Measurements from ENCODE around the gene CCDC57.

CCDC57 gene

GRCh38 chr17:82088838-82089722 is 123.6 kb downstream of the CCDC57 start:
- DNase-seq = no peak

DNA sequence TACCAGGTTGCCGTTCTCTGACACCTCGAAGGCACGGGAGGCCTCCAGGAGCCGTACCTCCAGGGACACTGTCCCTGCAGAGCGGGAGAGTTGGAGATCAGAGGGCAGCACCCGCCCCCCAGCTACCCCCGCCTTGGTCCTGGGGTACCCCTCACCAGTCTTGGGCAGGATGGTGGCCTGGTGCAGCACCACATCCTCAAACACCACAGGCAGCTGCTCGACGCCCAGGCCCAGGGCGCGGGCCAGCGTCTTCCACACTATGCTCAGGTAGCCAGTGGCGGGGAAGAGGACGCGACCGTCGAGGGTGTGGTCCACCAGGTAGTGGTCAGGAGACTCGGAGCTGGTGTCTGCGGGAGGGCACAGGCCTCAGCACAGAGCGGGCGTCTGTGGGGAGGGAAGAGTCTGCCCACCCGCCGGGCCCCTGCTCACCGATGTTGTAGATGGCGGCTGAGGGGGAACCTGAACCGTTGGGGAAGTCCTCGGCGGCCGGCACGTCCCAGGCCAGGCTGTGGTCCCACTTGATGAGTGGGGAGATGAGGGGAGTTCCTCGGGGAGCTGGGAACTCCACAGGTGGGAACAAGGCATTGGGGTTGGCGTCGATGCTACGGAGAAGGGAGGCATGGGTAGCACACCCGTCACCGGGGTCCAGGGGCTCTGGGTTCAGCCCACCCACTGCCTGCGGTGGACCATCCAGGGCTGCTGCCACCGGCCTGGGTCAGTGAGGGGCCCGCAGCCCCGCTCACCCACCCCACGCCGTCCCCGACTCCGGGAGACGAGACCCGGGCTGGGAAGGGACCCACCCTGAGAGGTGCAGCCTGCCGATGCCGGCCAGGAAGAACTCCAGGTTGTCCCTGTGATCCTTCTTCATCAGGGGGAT is 124.4 kb downstream of the CCDC57 start:
- DNase-seq = no peak

- no peak for DNase-seq
Measured at GRCh38 chr17:82086941-82087906, 125.4 kb downstream of the CCDC57 start.

- no peak for DNase-seq
Measured at GRCh38 chr17:82085931-82086764, 126.5 kb downstream of the CCDC57 start.

- no peak for DNase-seq
Measured at GRCh38 chr17:82085031-82085861, 127.4 kb downstream of the CCDC57 start.

DNA sequence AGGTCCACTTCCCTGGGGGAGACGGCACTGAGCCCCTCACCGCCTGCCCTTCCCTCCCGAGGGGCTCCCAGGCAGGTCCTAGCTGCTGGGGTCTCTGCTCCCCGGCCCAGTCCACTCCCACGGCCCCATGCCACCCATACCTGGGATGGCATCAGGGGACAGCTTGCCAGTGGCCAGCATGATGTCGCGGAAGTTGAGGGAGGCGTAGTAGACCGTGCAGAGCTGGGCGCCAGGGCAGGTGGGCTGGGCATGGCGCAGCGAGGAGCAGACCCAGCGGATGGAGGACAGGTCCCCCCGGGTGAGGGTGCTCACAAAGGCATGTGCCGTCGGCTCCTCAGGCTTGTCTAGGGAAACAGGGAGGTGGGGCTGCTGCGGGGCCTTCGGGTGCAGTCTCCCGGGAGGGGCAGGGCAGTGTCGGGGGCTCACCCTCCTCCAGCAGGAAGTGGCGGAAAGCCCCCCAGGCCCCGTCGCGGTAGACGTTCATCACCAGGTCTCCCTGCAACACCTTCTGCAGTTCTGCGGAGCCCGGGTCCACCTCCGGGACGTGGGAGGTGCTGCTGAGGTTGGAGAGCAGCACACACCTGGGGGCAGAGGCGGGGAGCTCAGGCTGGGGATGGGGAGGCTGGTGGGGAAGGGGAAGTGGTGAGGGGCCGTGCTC is 128.1 kb downstream of the CCDC57 start:
- DNase-seq = no peak

DNA sequence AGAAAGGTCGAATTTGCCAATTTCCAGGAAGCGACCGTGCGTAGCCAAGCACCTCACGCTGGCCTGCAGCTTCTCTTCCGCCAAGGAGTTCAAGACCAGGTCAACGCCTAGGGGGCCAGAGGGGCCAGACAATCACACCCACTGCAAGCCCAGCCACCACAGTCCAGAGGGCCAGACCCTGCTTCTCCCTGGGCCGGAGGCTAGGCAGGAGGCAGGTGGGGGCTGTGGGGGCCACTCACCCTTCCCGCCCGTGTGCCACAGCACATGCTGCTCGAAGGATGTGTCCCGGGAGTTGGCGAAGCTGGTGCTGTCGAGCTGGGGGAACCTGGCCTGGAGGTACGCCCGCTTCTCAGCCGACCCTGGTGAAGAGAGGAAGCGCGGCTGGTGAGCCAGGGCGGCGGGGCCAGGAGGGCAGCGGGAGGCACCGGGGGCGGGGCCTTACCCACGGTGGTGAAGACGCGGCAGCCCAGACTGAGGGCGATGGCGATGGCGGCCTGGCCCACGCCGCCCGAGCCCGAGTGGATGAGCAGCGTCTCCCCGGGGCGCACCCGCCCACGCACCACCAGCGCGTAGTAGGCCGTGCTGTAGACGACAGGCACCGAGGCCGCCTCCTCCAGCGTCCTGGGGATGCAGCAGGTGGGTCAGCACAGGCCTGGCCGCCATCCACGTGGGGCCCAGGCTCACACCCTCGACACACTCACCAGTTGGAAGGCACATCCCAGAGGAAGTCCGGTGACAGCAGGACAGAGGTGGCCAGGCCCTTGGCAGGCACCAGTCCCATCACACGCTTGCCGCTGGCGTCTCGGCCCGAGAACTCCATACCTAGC is 128.9 kb downstream of the CCDC57 start:
- no peak for DNase-seq

GRCh38 chr17:82083009-82083408 is 129.6 kb downstream of the CCDC57 start:
- DNase-seq = no peak

DNA sequence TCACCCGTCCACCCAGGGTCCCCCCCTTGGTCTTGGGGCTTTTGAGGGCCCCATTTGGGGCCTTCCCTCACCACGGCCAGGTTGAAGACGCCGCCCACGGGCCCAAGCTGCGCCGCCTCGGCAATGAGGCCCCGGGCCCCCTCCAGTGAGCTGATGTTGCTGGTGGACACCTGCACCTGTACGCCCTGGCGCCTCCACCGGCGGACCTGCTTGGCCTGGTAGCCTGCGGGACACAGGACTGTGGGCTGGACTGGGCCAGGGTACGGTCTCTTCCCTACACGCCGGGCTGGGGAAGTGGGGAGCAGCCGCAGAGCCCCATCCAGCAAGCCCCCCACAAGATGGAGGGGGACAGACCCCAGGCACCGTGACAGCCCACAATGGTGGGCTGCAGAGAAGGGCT is 130.2 kb downstream of the CCDC57 start:
- no peak for DNase-seq

DNA sequence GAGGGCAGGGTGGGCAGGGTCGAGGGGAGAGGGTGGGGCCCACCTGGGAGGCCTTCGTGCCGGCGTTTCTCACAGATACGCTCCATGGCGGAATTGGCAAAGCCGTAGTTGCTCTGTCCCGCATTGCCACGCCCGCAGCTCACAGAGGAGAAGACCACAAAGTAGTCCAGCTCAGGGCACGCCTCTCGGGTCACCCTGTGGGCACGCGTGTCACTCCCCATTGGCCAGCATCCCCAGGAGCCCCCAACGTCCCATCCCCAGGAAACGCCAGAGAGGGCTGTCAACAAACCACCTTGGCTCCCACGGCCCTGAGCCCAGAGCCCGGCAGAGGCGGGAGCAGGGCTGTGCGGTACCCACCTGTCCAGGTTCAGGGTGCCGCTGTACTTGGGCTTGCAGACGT is 130.7 kb downstream of the CCDC57 start:
- no peak for DNase-seq

DNA sequence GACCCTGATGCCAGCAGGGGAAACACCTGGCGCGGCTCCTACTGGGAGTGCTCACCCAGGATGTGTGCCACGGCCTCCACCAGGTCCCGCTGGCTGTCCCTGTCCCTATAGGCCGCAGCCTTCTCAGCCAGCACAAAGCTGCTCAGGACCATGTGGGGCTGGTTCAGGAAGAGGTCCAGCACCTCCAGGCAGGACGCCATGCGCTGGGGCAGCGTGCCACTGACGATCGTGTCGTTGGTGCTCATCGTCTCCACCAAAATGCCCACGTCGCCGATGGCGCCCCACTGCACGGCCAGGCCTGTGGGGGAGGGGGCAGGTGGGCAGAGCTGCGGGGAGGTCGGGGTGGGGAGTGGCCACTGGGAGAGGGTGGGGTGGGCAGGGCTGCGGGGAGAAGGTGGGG is 131.1 kb downstream of the CCDC57 start:
- no peak for DNase-seq

- DNase-seq = no peak
Measured at GRCh38 chr17:82080789-82081464, 131.7 kb downstream of the CCDC57 start.

GRCh38 chr17:82080048-82080788 is 132.4 kb downstream of the CCDC57 start:
- no peak for DNase-seq

DNA sequence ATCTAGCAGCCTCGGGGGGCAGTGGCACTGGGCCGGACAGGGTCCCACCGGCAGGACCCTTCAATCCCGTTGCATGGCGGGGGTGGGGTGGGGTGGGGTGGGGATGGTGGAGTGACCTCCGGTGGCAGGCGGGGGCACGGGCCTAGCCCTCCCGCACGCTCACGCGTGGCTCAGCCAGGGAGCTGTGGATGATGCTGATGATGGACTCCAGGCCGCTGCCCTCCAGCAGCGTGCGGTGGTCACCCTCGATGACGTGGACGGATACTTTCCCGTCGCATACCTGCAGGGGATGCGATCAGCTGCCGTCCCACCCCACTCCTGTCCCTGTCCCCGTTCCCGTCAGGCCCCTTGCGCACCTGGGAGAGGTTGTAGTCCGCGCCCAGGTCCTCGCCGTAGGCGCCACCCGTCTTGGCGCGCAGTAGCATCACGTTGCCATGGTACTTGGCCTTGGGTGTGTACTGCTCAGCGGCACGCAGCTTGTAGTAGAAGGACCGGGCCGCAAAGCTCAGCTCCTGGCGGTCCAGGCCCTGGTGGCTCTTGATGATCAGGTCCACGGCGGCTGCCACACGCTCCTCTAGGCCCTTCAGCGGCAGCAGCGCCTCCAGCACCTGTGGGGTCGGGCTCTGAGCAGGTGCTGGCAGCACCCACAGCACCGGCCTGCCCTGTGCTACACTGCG is 133.5 kb downstream of the CCDC57 start:
- no peak for DNase-seq

DNA sequence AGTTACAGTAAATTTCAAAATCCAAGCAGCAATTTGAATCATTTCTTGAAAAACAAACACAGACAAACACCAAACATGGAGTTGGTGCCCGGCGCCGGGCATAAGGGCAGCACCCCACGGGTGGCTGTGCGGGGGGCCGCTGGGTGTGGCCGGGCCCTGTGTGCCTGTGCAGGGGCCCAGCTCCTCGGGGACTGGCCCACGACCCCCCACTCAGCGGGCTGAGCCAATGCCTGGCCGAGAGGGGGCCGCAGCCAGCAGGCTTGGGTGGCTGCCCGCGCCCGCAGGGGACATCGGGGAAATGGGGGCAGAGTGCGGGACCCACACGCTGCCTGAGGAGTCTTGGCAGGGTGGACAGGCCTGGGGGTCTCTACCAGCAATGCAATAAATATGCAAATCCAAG is 134.2 kb downstream of the CCDC57 start:
- no peak for DNase-seq

GRCh38 chr17:82077617-82078358 is 134.9 kb downstream of the CCDC57 start:
- no peak for DNase-seq
